OCI-LY3 (cell line): ENCODE data around the gene CDCA3.

ENCODE experiments used
- EZH2phosphoT487 ChIP-seq: fragments of 200-600 bp; shearing (Covaris generic); IDR thresholded peaks from 2 replicates; pipeline ENCODE4 v1.6.1; 2018; ENCODE audit warnings: antibody characterized with exemption, mixed run types, low read depth
- TF ChIP-seq, protein P1 (sequence below): fragments of 200-600, 300-600 bp; sonication (generic); IDR thresholded peaks from 2 replicates; pipeline ENCODE4 v1.5.1; 2014; ENCODE audit warnings: antibody characterized with exemption, low read length, low read depth

GRCh38 chr12:6861391-6861790 lies 10.3 kb upstream of the CDCA3 start:
- TF ChIP-seq, protein P1, sequence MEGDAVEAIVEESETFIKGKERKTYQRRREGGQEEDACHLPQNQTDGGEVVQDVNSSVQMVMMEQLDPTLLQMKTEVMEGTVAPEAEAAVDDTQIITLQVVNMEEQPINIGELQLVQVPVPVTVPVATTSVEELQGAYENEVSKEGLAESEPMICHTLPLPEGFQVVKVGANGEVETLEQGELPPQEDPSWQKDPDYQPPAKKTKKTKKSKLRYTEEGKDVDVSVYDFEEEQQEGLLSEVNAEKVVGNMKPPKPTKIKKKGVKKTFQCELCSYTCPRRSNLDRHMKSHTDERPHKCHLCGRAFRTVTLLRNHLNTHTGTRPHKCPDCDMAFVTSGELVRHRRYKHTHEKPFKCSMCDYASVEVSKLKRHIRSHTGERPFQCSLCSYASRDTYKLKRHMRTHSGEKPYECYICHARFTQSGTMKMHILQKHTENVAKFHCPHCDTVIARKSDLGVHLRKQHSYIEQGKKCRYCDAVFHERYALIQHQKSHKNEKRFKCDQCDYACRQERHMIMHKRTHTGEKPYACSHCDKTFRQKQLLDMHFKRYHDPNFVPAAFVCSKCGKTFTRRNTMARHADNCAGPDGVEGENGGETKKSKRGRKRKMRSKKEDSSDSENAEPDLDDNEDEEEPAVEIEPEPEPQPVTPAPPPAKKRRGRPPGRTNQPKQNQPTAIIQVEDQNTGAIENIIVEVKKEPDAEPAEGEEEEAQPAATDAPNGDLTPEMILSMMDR = no peak
- no peak for TF ChIP-seq EZH2phosphoT487
